ENCODE measurements around the gene PRKAR1B.

- TF ChIP-seq POLR2AphosphoS5 (IDR thresholded peaks at IDR 0.05; ENCODE audit: low read depth, low read length) (no peak), CTCF (IDR thresholded peaks at IDR 0.05 in 2 of 3, conservative IDR thresholded peaks at IDR 0.05 in 1 of 3; ENCODE audit: borderline replicate concordance in 1 of 3, insufficient read depth in 1 of 3, low read depth in 2 of 3, low read length in 2 of 3) (no peak)
These were observed 80.6 kb downstream of the PRKAR1B start for GRCh38 chr7:646487-646886.

Measured in HCT116 (cell line).